GM18505 (cell line): ENCODE data around the gene PROSER3.
"Not testable (repeated sequence)": the region's sequence is repeated elsewhere in the genome, so short reads cannot be mapped to it uniquely, and the experiment has no call there.

ENCODE experiments used
- ATAC-seq: cut with Tn5 transposase; IDR thresholded peaks from one replicate; pipeline ENCODE4 v1.9.1; 2021; ENCODE audit not compliant: unreplicated experiment
- POLR2A ChIP-seq: IDR thresholded peaks from 4 replicates; pipeline ENCODE4 v1.6.1; 2011; ENCODE audit warnings: borderline replicate concordance; ENCODE audit not compliant: insufficient read depth, insufficient read length; ENCODE audit errors: extremely low read depth

PROSER3 gene

GRCh38 chr19:35717665-35718344 lies 40.2 kb upstream of the PROSER3 start, which contains the start of gene KMT2B:
KMT2B (plus strand) TSS chr19:35718003; CDS start chr19:35718019, 16 bp downstream.
- ATAC-seq: peak; percentile 38
- TF ChIP-seq POLR2A: peak; percentile 55

DNA sequence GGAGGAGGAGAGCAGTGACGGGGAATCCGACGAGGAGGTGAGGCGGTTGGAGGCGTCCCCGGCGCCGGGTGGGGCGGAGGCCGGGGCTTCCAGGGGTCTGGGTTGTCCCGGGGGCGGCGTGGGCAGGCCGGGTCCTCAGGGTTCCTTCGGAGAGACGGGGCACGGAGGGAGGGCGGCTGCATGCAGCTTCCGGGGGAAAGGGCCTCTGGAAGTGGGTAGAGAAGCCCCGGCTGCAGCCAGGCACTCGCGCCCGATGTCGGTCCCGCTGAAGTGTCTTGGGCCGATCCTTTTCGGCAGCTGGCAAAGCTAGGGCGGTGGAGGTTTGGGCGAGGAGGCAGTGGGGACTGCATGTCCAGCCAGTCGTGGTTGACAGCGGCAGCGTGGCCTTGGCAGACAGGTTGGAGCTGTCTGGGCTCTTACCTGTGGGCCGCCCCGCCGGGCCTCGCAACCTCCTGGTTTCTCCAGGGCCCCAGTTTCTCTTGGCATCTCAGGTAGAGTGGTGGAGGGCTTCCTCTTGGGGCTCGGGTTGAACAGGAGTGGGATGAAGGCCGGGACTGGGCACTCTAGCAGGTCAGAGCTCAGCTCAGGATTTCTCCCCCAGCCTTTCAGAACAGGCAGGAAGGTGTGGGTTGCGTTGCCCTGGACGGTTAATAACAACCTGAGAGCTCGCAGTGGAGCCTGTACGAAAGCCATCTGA lies 39.5 kb upstream of the PROSER3 start:
- peak; percentile 3 for ATAC-seq

DNA sequence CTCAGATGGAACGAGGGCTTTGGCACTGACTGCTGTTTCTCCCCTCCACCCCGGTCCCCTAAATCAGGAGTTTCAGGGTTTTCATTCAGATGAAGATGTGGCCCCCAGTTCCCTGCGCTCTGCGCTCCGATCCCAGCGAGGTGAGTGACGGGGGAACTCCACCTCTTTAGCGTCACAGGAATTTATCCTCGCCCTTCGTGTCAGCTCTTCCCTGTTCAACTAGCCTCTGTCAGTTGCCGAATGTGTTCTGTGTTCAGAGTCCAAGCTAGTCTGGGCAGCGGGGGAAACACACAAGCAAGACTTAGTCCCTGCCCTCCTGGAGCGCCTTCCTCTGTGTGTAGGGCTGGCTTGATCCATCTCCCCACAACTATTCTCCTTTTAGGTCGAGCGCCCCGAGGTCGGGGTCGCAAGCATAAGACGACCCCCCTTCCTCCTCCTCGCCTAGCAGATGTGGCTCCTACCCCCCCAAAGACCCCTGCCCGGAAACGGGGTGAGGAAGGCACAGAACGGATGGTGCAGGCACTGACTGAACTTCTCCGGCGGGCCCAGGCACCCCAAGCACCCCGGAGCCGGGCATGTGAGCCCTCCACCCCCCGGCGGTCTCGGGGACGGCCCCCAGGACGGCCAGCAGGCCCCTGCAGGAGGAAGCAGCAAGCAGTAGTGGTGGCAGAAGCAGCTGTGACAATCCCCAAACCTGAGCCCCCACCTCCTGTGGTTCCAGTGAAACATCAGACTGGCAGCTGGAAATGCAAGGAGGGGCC lies 38.4 kb upstream of the PROSER3 start:
- TF ChIP-seq POLR2A: peak; percentile 5
- no peak for ATAC-seq

More for the DNA sequence above, 39.5 kb upstream of the PROSER3 start:
- TF ChIP-seq POLR2A: no peak

- TF ChIP-seq POLR2A: no peak
- ATAC-seq: no peak
Observed at GRCh38 chr19:35720163-35720524, 37.8 kb upstream of the PROSER3 start.

DNA sequence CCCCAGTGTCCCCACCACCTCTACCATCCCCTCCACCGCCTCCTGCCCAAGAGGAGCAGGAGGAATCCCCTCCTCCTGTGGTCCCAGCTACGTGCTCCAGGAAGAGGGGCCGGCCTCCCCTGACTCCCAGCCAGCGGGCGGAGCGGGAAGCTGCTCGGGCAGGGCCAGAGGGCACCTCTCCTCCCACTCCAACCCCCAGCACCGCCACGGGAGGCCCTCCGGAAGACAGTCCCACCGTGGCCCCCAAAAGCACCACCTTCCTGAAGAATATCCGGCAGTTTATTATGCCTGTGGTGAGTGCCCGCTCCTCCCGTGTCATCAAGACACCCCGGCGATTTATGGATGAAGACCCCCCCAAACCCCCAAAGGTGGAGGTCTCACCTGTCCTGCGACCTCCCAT lies 37.3 kb upstream of the PROSER3 start:
- TF ChIP-seq POLR2A: no peak
- no peak for ATAC-seq

DNA sequence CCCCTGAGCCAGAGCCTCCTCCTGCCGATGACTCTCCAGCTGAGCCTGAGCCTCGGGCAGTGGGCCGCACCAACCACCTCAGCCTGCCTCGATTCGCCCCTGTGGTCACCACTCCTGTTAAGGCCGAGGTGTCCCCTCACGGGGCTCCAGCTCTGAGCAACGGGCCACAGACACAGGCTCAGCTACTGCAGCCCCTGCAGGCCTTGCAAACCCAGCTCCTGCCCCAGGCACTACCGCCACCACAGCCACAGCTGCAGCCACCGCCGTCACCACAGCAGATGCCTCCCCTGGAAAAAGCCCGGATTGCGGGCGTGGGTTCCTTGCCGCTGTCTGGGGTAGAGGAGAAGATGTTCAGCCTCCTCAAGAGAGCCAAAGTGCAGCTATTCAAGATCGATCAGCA lies 36.6 kb upstream of the PROSER3 start:
- TF ChIP-seq POLR2A: peak; percentile 23
- ATAC-seq: no peak

GRCh38 chr19:35722461-35722860 lies 35.5 kb upstream of the PROSER3 start:
- peak; percentile 6 for TF ChIP-seq POLR2A
- no peak for ATAC-seq

- TF ChIP-seq POLR2A: no peak
- ATAC-seq: no peak
Observed at GRCh38 chr19:35722897-35723296, 35.1 kb upstream of the PROSER3 start.

GRCh38 chr19:35723671-35724070 lies 34.3 kb upstream of the PROSER3 start:
- ATAC-seq: no peak
- TF ChIP-seq POLR2A: no peak

DNA sequence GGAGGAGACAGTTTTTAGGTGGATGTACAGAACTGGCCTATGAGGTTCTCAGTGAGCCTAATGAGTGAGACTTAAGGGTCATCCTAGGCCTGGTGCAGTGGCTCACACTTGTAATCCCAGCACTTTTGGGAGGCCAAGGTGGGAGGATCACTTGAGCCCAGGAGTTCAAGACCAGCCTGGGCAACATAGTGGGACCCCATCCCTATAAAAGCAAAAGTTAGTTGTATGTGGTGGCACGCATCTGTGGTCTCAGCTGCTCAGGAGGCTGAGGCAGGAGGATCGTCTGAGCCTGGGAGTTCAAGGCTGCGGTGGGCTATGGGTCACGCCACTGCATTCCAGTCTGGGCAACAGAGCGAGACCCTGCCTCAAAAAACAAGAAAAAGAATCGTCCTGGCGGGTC lies 33.8 kb upstream of the PROSER3 start:
- not testable (repeated sequence) for ATAC-seq

DNA sequence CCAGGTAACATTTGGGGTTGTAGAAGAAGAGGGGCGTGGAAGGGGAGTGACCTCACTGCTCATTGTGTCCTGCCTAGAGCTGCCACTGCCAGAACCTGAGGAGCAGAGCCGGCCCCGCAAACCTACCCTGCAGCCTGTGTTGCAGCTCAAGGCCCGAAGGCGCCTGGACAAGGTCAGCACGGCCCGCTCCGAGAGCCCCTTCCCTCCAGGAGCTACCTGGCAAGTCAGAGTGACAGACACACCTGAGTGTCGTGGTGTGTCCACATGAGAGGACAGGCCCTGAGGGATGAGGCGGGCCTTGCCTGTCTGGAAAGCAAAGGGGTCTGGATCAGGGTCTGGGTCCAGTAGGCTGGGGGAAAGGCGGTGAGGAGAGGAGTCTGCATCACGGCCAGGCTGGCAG lies 33.4 kb upstream of the PROSER3 start:
- no peak for TF ChIP-seq POLR2A
- ATAC-seq: no peak

DNA sequence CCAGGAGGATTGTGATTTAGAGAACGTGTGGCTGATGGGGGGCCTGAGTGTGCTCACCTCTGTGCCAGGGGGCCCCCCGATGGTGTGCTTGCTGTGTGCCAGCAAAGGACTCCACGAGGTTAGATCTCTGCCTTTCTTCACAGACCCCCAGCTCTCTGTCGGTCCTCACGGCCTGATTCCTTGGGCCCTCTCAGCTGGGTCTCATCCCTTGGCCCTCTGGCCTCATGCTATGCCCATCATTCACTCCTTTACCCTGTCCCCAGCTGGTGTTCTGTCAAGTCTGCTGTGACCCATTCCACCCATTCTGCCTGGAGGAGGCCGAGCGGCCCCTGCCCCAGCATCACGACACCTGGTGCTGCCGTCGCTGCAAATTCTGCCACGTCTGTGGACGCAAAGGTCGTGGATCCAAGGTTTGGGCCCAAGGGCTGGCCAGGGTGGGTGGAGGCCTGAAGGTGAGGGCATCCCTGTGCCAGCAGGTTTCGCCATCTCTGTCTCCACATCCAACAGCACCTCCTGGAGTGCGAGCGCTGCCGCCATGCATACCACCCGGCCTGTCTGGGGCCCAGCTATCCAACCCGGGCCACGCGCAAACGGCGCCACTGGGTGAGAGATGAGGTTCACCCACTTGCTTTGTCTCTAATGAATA lies 32.6 kb upstream of the PROSER3 start:
- no peak for ATAC-seq
- TF ChIP-seq POLR2A: no peak
